ENCODE data around the gene ABCA13.

ABCA13 gene

GRCh38 chr7:48280100-48280499 is 108.8 kb downstream of the ABCA13 start:
- Histone ChIP-seq H3K4me3 (ENCODE audit: low read length) (no peak overlapping the region), H3K36me3 (ENCODE audit: insufficient read depth, low read length) (no peaks in the 10 kb centered on the region), H3K9me3 (replicated peaks; ENCODE audit: low read length) (no peaks in the 10 kb centered on the region), H3K9ac (ENCODE audit: low read depth, low read length) (no peak overlapping the region), H3K4me2 (ENCODE audit: low read length) (no peak overlapping the region), H3K27me3 (ENCODE audit: control insufficient read depth, insufficient read depth, low read length) (no peaks in the 10 kb centered on the region), H3K4me1 (ENCODE audit: control insufficient read depth, insufficient read depth, low read length) (peaks cover 3% of the 10 kb centered on the region)

GRCh38 chr7:48285373-48285772 is 114.1 kb downstream of the ABCA13 start:
- Histone ChIP-seq H3K27me3 (ENCODE audit: control insufficient read depth, insufficient read depth, low read length) (no peaks in the 10 kb centered on the region), H3K4me3 (ENCODE audit: low read length) (no peak overlapping the region), H3K9me3 (replicated peaks; ENCODE audit: low read length) (no peaks in the 10 kb centered on the region), H3K4me1 (ENCODE audit: control insufficient read depth, insufficient read depth, low read length) (peaks cover 2% of the 10 kb centered on the region), H3K36me3 (ENCODE audit: insufficient read depth, low read length) (no peaks in the 10 kb centered on the region), H3K9ac (ENCODE audit: low read depth, low read length) (no peak overlapping the region), H3K4me2 (ENCODE audit: low read length) (no peak overlapping the region)

- no peak overlapping the region for H3K4me3 ChIP-seq (ENCODE audit: low read length)
Measured at GRCh38 chr7:48286836-48287235, 115.6 kb downstream of the ABCA13 start.

GRCh38 chr7:48289656-48290055 is 118.4 kb downstream of the ABCA13 start:
- H3K27me3 ChIP-seq (ENCODE audit: control insufficient read depth, insufficient read depth, low read length), result no peaks in the 10 kb centered on the region
- no peak overlapping the region for H3K9ac ChIP-seq (ENCODE audit: low read depth, low read length)
- no peaks in the 10 kb centered on the region for H3K4me1 ChIP-seq (ENCODE audit: control insufficient read depth, insufficient read depth, low read length)
- no peaks in the 10 kb centered on the region for H3K9me3 ChIP-seq (replicated peaks; ENCODE audit: low read length)
- no peak overlapping the region for H3K4me2 ChIP-seq (ENCODE audit: low read length)
- H3K4me3 ChIP-seq (ENCODE audit: low read length), result no peak overlapping the region
- no peaks in the 10 kb centered on the region for H3K36me3 ChIP-seq (ENCODE audit: insufficient read depth, low read length)

More at GRCh38 chr7:48286836-48287235, 115.6 kb downstream of the ABCA13 start:
- Histone ChIP-seq H3K9ac (ENCODE audit: low read depth, low read length) (no peak overlapping the region), H3K4me2 (ENCODE audit: low read length) (no peak overlapping the region), H3K27me3 (ENCODE audit: control insufficient read depth, insufficient read depth, low read length) (no peaks in the 10 kb centered on the region), H3K36me3 (ENCODE audit: insufficient read depth, low read length) (no peaks in the 10 kb centered on the region), H3K4me1 (ENCODE audit: control insufficient read depth, insufficient read depth, low read length) (no peaks in the 10 kb centered on the region), H3K9me3 (replicated peaks; ENCODE audit: low read length) (no peaks in the 10 kb centered on the region)

GRCh38 chr7:48292949-48293348 is 121.7 kb downstream of the ABCA13 start:
- Histone ChIP-seq H3K4me3 (ENCODE audit: low read length) (no peak overlapping the region), H3K9ac (ENCODE audit: low read depth, low read length) (no peak overlapping the region), H3K27me3 (ENCODE audit: control insufficient read depth, insufficient read depth, low read length) (no peaks in the 10 kb centered on the region), H3K9me3 (replicated peaks; ENCODE audit: low read length) (no peaks in the 10 kb centered on the region), H3K4me1 (ENCODE audit: control insufficient read depth, insufficient read depth, low read length) (no peaks in the 10 kb centered on the region), H3K36me3 (ENCODE audit: insufficient read depth, low read length) (no peaks in the 10 kb centered on the region), H3K4me2 (ENCODE audit: low read length) (no peak overlapping the region)

- H3K9ac ChIP-seq (ENCODE audit: low read depth, low read length), result no peak overlapping the region
- no peak overlapping the region for H3K4me3 ChIP-seq (ENCODE audit: low read length)
Measured at GRCh38 chr7:48295296-48295971, 124.2 kb downstream of the ABCA13 start.

GRCh38 chr7:48296966-48297365 is 125.7 kb downstream of the ABCA13 start:
- no peaks in the 10 kb centered on the region for H3K36me3 ChIP-seq (ENCODE audit: insufficient read depth, low read length)
- no peak overlapping the region for H3K4me3 ChIP-seq (ENCODE audit: low read length)
- no peaks in the 10 kb centered on the region for H3K27me3 ChIP-seq (ENCODE audit: control insufficient read depth, insufficient read depth, low read length)
- H3K9me3 ChIP-seq (replicated peaks; ENCODE audit: low read length), result no peaks in the 10 kb centered on the region
- H3K9ac ChIP-seq (ENCODE audit: low read depth, low read length), result no peak overlapping the region
- H3K4me1 ChIP-seq (ENCODE audit: control insufficient read depth, insufficient read depth, low read length), result no peaks in the 10 kb centered on the region
- no peak overlapping the region for H3K4me2 ChIP-seq (ENCODE audit: low read length)

More at GRCh38 chr7:48295296-48295971, 124.2 kb downstream of the ABCA13 start:
- Histone ChIP-seq H3K9me3 (replicated peaks; ENCODE audit: low read length) (no peaks in the 10 kb centered on the region), H3K4me2 (ENCODE audit: low read length) (no peak overlapping the region), H3K27me3 (ENCODE audit: control insufficient read depth, insufficient read depth, low read length) (no peaks in the 10 kb centered on the region), H3K4me1 (ENCODE audit: control insufficient read depth, insufficient read depth, low read length) (no peaks in the 10 kb centered on the region), H3K36me3 (ENCODE audit: insufficient read depth, low read length) (no peaks in the 10 kb centered on the region)

- H3K4me1 ChIP-seq (ENCODE audit: control insufficient read depth, insufficient read depth, low read length), result no peaks in the 10 kb centered on the region
- no peak overlapping the region for H3K9ac ChIP-seq (ENCODE audit: low read depth, low read length)
- no peaks in the 10 kb centered on the region for H3K27me3 ChIP-seq (ENCODE audit: control insufficient read depth, insufficient read depth, low read length)
- no peak overlapping the region for H3K4me3 ChIP-seq (ENCODE audit: low read length)
- no peaks in the 10 kb centered on the region for H3K36me3 ChIP-seq (ENCODE audit: insufficient read depth, low read length)
- H3K4me2 ChIP-seq (ENCODE audit: low read length), result no peak overlapping the region
- no peaks in the 10 kb centered on the region for H3K9me3 ChIP-seq (replicated peaks; ENCODE audit: low read length)
Measured at GRCh38 chr7:48298779-48299178, 127.5 kb downstream of the ABCA13 start.

- Histone ChIP-seq H3K4me1 (ENCODE audit: control insufficient read depth, insufficient read depth, low read length) (no peaks in the 10 kb centered on the region), H3K27me3 (ENCODE audit: control insufficient read depth, insufficient read depth, low read length) (no peaks in the 10 kb centered on the region), H3K36me3 (ENCODE audit: insufficient read depth, low read length) (no peaks in the 10 kb centered on the region), H3K4me3 (ENCODE audit: low read length) (no peak overlapping the region), H3K4me2 (ENCODE audit: low read length) (no peak overlapping the region), H3K9me3 (replicated peaks; ENCODE audit: low read length) (no peaks in the 10 kb centered on the region), H3K9ac (ENCODE audit: low read depth, low read length) (no peak overlapping the region)
Measured at GRCh38 chr7:48299580-48300169, 128.4 kb downstream of the ABCA13 start.

GRCh38 chr7:48300301-48300700 is 129.0 kb downstream of the ABCA13 start:
- Histone ChIP-seq H3K9me3 (replicated peaks; ENCODE audit: low read length) (no peaks in the 10 kb centered on the region), H3K4me1 (ENCODE audit: control insufficient read depth, insufficient read depth, low read length) (no peaks in the 10 kb centered on the region), H3K4me3 (ENCODE audit: low read length) (no peak overlapping the region), H3K9ac (ENCODE audit: low read depth, low read length) (no peak overlapping the region), H3K4me2 (ENCODE audit: low read length) (no peak overlapping the region), H3K27me3 (ENCODE audit: control insufficient read depth, insufficient read depth, low read length) (no peaks in the 10 kb centered on the region), H3K36me3 (ENCODE audit: insufficient read depth, low read length) (no peaks in the 10 kb centered on the region)

- H3K27me3 ChIP-seq (ENCODE audit: control insufficient read depth, insufficient read depth, low read length), result no peaks in the 10 kb centered on the region
- no peak overlapping the region for H3K9ac ChIP-seq (ENCODE audit: low read depth, low read length)
- H3K4me2 ChIP-seq (ENCODE audit: low read length), result no peak overlapping the region
- no peaks in the 10 kb centered on the region for H3K36me3 ChIP-seq (ENCODE audit: insufficient read depth, low read length)
- H3K9me3 ChIP-seq (replicated peaks; ENCODE audit: low read length), result no peaks in the 10 kb centered on the region
- H3K4me3 ChIP-seq (ENCODE audit: low read length), result no peak overlapping the region
- no peaks in the 10 kb centered on the region for H3K4me1 ChIP-seq (ENCODE audit: control insufficient read depth, insufficient read depth, low read length)
Measured at GRCh38 chr7:48301201-48301600, 129.9 kb downstream of the ABCA13 start.

GRCh38 chr7:48304641-48305040 is 133.4 kb downstream of the ABCA13 start:
- Histone ChIP-seq H3K36me3 (ENCODE audit: insufficient read depth, low read length) (no peaks in the 10 kb centered on the region), H3K4me1 (ENCODE audit: control insufficient read depth, insufficient read depth, low read length) (no peaks in the 10 kb centered on the region), H3K27me3 (ENCODE audit: control insufficient read depth, insufficient read depth, low read length) (no peaks in the 10 kb centered on the region), H3K9ac (ENCODE audit: low read depth, low read length) (no peak overlapping the region), H3K4me2 (ENCODE audit: low read length) (no peak overlapping the region), H3K4me3 (ENCODE audit: low read length) (no peak overlapping the region), H3K9me3 (replicated peaks; ENCODE audit: low read length) (no peaks in the 10 kb centered on the region)
